Breast epithelium (tissue), 3 donors: ENCODE results near the gene CCDC121.

Experiments
- POLR2A ChIP-seq: fragments of 450-650 bp; IDR thresholded peaks from one replicate; pipeline ENCODE4 v1.6.1; 2016; ENCODE audit warnings: antibody characterized with exemption, mild to moderate bottlenecking, moderate library complexity
- TF ChIP-seq, protein P1 (sequence below), 3 donors: fragments of 450-650 bp; IDR thresholded peaks; one replicate each; pipeline ENCODE4 v1.5.1; 2016 to 2017; ENCODE audit warnings: antibody characterized with exemption in 3 of 3, mild to moderate bottlenecking in 3 of 3, moderate library complexity in 3 of 3

DNA sequence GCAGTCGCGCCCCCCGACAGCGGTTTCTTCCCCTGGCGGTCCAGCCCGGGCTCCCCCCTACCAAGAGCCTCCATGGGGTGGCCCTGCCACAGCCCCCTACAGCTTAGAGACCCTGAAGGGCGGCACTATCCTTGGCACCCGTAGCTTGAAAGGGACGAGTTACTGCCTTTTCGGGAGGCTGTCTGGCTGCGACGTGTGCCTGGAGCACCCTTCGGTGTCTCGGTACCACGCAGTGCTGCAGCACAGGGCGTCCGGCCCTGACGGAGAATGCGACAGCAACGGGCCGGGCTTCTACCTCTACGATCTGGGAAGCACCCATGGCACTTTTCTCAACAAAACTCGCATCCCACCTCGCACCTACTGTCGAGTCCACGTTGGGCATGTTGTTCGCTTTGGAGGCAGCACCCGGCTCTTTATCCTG lies 35.4 kb upstream of the CCDC121 start:
- no peak for TF ChIP-seq POLR2A
- TF ChIP-seq, protein P1, sequence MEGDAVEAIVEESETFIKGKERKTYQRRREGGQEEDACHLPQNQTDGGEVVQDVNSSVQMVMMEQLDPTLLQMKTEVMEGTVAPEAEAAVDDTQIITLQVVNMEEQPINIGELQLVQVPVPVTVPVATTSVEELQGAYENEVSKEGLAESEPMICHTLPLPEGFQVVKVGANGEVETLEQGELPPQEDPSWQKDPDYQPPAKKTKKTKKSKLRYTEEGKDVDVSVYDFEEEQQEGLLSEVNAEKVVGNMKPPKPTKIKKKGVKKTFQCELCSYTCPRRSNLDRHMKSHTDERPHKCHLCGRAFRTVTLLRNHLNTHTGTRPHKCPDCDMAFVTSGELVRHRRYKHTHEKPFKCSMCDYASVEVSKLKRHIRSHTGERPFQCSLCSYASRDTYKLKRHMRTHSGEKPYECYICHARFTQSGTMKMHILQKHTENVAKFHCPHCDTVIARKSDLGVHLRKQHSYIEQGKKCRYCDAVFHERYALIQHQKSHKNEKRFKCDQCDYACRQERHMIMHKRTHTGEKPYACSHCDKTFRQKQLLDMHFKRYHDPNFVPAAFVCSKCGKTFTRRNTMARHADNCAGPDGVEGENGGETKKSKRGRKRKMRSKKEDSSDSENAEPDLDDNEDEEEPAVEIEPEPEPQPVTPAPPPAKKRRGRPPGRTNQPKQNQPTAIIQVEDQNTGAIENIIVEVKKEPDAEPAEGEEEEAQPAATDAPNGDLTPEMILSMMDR (IDR thresholded peaks at IDR 0.05), result no peak
